Mucosa of descending colon (tissue), 3 donors: Measurements from ENCODE around the gene ACSM2A. TPM values are rescaled to one million over a fixed set of nuclear protein-coding genes. Genes with fewer than 3 reads are reported as not detected.

Experiments used
- total RNA-seq, 3 donors: library from RNA; stranded (reverse); fragmentation: NEBNext Ultra II Directional in 2 of 3; extraction: Animal tissue kit (Norgen Biotek cat#: 25700) in 2 of 3; gene quantifications; one replicate each; pipeline versions ENCODE4 v1.2.1 to v1.2.4, GENCODE V29; 2021 to 2023
- donor health status: DM: no; HTN: no; CAD: no; lungs with moderate emphysema.
- donor health status: DM: no; HTN: no; CAD: no.
- donor health status: DM: no; HTN: yes; CAD: no.

The ACSM2A gene
- total RNA-seq, 3 donors from 2014 or later, result not detected

Other genes with a start within 250 kb of the ACSM2A start
- gene GP2, start 124.0 kb upstream of the ACSM2A start, total RNA-seq, result 1 to 10 TPM in 2 of 3 donors, under 1 TPM in 1; 0.85 to 6.2 (median 2.5) TPM
- gene UMOD, start 98.8 kb upstream of the ACSM2A start, total RNA-seq, result not detected
- not detected for gene PDILT, start 46.8 kb upstream of the ACSM2A start, total RNA-seq
- 1 to 10 TPM in 1 of 3 donors, under 1 TPM in 2; 0.67 to 5.1 (median 0.89) TPM for gene ACSM5, start 42.0 kb upstream of the ACSM2A start, total RNA-seq
- not detected for gene ACSM2B, start 124.8 kb downstream of the ACSM2A start, total RNA-seq
- gene ACSM1, start 246.2 kb downstream of the ACSM2A start, total RNA-seq, result 1 to 10 TPM; 1.4 to 3.3 (median 1.5) TPM